ENCODE data around the gene GIPC1.

- TF ChIP-seq, protein P1, sequence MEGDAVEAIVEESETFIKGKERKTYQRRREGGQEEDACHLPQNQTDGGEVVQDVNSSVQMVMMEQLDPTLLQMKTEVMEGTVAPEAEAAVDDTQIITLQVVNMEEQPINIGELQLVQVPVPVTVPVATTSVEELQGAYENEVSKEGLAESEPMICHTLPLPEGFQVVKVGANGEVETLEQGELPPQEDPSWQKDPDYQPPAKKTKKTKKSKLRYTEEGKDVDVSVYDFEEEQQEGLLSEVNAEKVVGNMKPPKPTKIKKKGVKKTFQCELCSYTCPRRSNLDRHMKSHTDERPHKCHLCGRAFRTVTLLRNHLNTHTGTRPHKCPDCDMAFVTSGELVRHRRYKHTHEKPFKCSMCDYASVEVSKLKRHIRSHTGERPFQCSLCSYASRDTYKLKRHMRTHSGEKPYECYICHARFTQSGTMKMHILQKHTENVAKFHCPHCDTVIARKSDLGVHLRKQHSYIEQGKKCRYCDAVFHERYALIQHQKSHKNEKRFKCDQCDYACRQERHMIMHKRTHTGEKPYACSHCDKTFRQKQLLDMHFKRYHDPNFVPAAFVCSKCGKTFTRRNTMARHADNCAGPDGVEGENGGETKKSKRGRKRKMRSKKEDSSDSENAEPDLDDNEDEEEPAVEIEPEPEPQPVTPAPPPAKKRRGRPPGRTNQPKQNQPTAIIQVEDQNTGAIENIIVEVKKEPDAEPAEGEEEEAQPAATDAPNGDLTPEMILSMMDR (IDR thresholded peaks at IDR 0.05), result no peak
- TF ChIP-seq POLR2AphosphoS5 (IDR thresholded peaks at IDR 0.05; ENCODE audit: low read depth, low read length) (peak; percentile 96), ELF1 (IDR thresholded peaks at IDR 0.05) (no peak), NRF1 (IDR thresholded peaks at IDR 0.05; ENCODE audit: low read depth, low read length) (peak; percentile 86), EP300 (IDR thresholded peaks at IDR 0.05; ENCODE audit: borderline replicate concordance in 1 of 2, low read depth in 1 of 2, low read length in 1 of 2) (no peak), GABPA (IDR thresholded peaks at IDR 0.05; ENCODE audit: low read depth) (no peak), SIN3A (IDR thresholded peaks at IDR 0.05; ENCODE audit: borderline replicate concordance, low read depth, low read length) (peak; percentile 52; the same call in 1 of the 2 replicates), MXI1 (IDR thresholded peaks at IDR 0.05; ENCODE audit: low read depth, low read length) (peak; percentile 84), RXRA (IDR thresholded peaks at IDR 0.05; ENCODE audit: borderline replicate concordance, low read depth) (no peak), GATA2 (CRISPR knock-in tag; IDR thresholded peaks at IDR 0.05) (no peak), EZH2phosphoT487 (IDR thresholded peaks at IDR 0.05; ENCODE audit: borderline replicate concordance, low read depth) (no peak), TAF1 (IDR thresholded peaks at IDR 0.05; ENCODE audit: borderline replicate concordance, low read depth, low read length) (peak; percentile 94; the same call in 1 of the 2 replicates)
Observed at GRCh38 chr19:14529254-14530004, 33.5 kb upstream of the GIPC1 start, which contains the start of gene TECR.
